ENCODE results near the gene PGRMC2. TPM values are rescaled to one million over a fixed set of nuclear protein-coding genes. Genes with fewer than 3 reads are reported as not detected.
A peak's percentile ranks its signal among the peaks of the same experiment; 100 is the strongest.
"Not testable (repeated sequence)": the region's sequence is repeated elsewhere in the genome, so short reads cannot be mapped to it uniquely, and the experiment has no call there.

The PGRMC2 gene
- total and polyA plus RNA-seq, 2 of the 8 experiments (the other 6 are each of a cell fraction or from before 2014, with no cell fraction given) = 9.5 to 85.3 TPM

DNA sequence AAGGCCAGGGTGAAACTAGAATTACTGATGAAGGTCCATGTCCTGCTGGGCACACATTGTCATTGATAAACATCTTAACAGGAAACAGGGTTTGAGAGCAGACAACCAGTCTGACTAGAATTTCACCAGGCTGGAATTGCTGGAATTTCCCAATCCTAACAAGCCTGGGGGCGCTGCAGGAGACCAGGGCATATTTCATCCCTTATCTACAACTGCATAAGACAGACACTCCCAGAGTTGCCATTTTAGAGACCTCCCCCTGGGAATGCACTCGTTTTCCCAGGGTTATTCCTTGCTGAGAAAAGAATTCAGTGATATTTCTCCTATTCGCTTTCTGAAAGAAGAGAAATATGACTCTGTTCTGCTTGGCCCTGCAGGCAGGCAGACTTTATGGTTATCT is 22.1 kb downstream of the PGRMC2 start:
- peak; percentile 61; the same call in 1 of the 2 replicates for TF ChIP-seq TEAD4 (IDR thresholded peaks at IDR 0.05; ENCODE audit: low read depth, low read length)
- 0 out of 2 replicates have a peak, but pooled peaks have one; percentile 22 for TF ChIP-seq TCF12 (IDR thresholded peaks at IDR 0.05; ENCODE audit: low read depth, low read length)
- TF ChIP-seq POU5F1 (IDR thresholded peaks at IDR 0.05; ENCODE audit: low read depth, low read length) = 0 out of 2 replicates have a peak, but pooled peaks have one; percentile 9
- TF ChIP-seq EP300 (IDR thresholded peaks at IDR 0.05; ENCODE audit: borderline replicate concordance in 1 of 2, low read depth in 2 of 2, low read length in 2 of 2) = peak in 1 of 2 experiments; percentile 94; a peak in 1 of 3 replicates
- DNase-seq (ENCODE audit: low read depth in 1 of 2, low spot score in 2 of 2) = peak in 1 of 2 experiments; percentile 56
- H3K23me2 ChIP-seq (ENCODE audit: low read depth, low read length); H3K9ac ChIP-seq (replicated peaks in 1 of 4; ENCODE audit: extremely low read depth in 1 of 4, low read depth in 3 of 4, low read length in 3 of 4); H4K8ac ChIP-seq (ENCODE audit: extremely low read depth, insufficient read depth, low read length); H3K4me1 ChIP-seq (replicated peaks in 1 of 4; ENCODE audit: control insufficient read depth in 3 of 4, insufficient read depth in 4 of 4, low read length in 3 of 4); H2AFZ ChIP-seq (ENCODE audit: low read length); H3K4me3 ChIP-seq (ENCODE audit: extremely low read depth in 1 of 4, insufficient read depth in 2 of 4, low read depth in 3 of 4, low read length in 4 of 4); FAIRE-seq; H2BK5ac ChIP-seq (ENCODE audit: low read depth, low read length); H3K27ac ChIP-seq (ENCODE audit: low read depth, low read length); H3K14ac ChIP-seq (ENCODE audit: insufficient read length); H3K79me2 ChIP-seq (ENCODE audit: control insufficient read depth in 1 of 2, insufficient read depth in 2 of 2, low read length in 2 of 2); H3K18ac ChIP-seq (ENCODE audit: extremely low read depth, low read length); H2BK15ac ChIP-seq (ENCODE audit: low read length); H2BK12ac ChIP-seq (ENCODE audit: low read depth, low read length); H2AK5ac ChIP-seq (ENCODE audit: low read depth, low read length); H2BK120ac ChIP-seq (replicated peaks; ENCODE audit: low read depth, low read length); CTCF ChIA-PET (ENCODE audit: partially characterized antibody); H4K5ac ChIP-seq (ENCODE audit: insufficient read length, low read depth, low read length); H3K56ac ChIP-seq (replicated peaks; ENCODE audit: insufficient read length, low read depth, low read length); H4K91ac ChIP-seq (replicated peaks; ENCODE audit: insufficient read length, low read length); H4K20me1 ChIP-seq (replicated peaks in 1 of 2; ENCODE audit: control insufficient read depth in 1 of 2, insufficient read depth in 2 of 2, low read length in 2 of 2); H3K4me2 ChIP-seq (ENCODE audit: insufficient read depth in 1 of 2, low read depth in 2 of 2, low read length in 2 of 2); H3K27me3 ChIP-seq (replicated peaks in 1 of 4; ENCODE audit: control insufficient read depth in 3 of 4, extremely low read depth in 1 of 4, insufficient read depth in 3 of 4, low read length in 3 of 4); H3K4ac ChIP-seq (replicated peaks; ENCODE audit: insufficient read length, low read depth, low read length); H3K79me1 ChIP-seq (ENCODE audit: low read depth, low read length); H2BK20ac ChIP-seq (ENCODE audit: low read length); POLR2A ChIA-PET (ENCODE audit: partially characterized antibody); H3K23ac ChIP-seq (ENCODE audit: insufficient read length): not testable (repeated sequence)
- peaks cover 13 to 15% of the 10 kb centered on the region in 2 experiments for H3K9me3 ChIP-seq (ENCODE audit: insufficient read depth in 2 of 2, low read depth in 1 of 2, low read length in 1 of 2)
- H3K36me3 ChIP-seq (ENCODE audit: control insufficient read depth in 2 of 4, insufficient read depth in 4 of 4, low read length in 3 of 4) = peaks cover 0 to 12% (median 4%) of the 10 kb centered on the region in 4 experiments; a peak in 4 of 8 replicates
- WGBS, 2 experiments (ENCODE audit: extremely low coverage in 1 of 2, insufficient coverage in 1 of 2, insufficient read length in 1 of 2, insufficient replicate concordance in 2 of 2, low coverage in 1 of 2, low lambda C conversion rate in 2 of 2, missing lambda C conversion rate in 1 of 2) = 79% methylated on average over 3 of the region's 3 CpGs; no CpG with 5 or more reads in 1 of the 2 experiments
